HL-60 (cell line): ENCODE data around the gene NEK11.

Experiments used
- DNase-seq, 2 experiments: peaks; one replicate each; pipeline ENCODE4 v3.0.0-alpha.2; 2010 to 2020; ENCODE audit warnings: low read depth in 1 of 2, low spot score in 1 of 2
- H3K27ac ChIP-seq: fragments of 250-450 bp; sonication (Bioruptor Pico); replicated peaks from 2 replicates; pipeline ENCODE4 v1.5.1; 2020; ENCODE audit warnings: mild to moderate bottlenecking, moderate library complexity
- H3K27me3 ChIP-seq: fragments of 250-450 bp; sonication (Bioruptor Pico); 2 replicates; pipeline ENCODE4 v1.5.1; 2021; ENCODE audit warnings: mild to moderate bottlenecking, moderate library complexity; ENCODE audit not compliant: insufficient read depth, poor library complexity, severe bottlenecking
- H3K4me3 ChIP-seq: replicated peaks from 2 replicates; pipeline ENCODE4 v1.5.1; 2011; ENCODE audit warnings: mild to moderate bottlenecking, control low read depth, low read length; ENCODE audit not compliant: insufficient read depth
- GABPA ChIP-seq: IDR thresholded peaks from 2 replicates; pipeline ENCODE4 v1.6.1; 2012; ENCODE audit warnings: low read depth
- POLR2AphosphoS5 ChIP-seq: IDR thresholded peaks from 2 replicates; pipeline ENCODE4 v1.6.1; 2012; ENCODE audit warnings: low read depth
- SPI1 ChIP-seq: IDR thresholded peaks from 2 replicates; pipeline ENCODE4 v1.6.1; 2012; ENCODE audit warnings: low read depth, mild to moderate bottlenecking, borderline replicate concordance
- TF ChIP-seq, protein P1 (sequence below): IDR thresholded peaks from 2 replicates; pipeline ENCODE4 v1.6.1; 2012; ENCODE audit warnings: low read depth; ENCODE audit not compliant: insufficient replicate concordance
- TF ChIP-seq, protein P2 (sequence below): IDR thresholded peaks from one replicate; pipeline ENCODE4 v1.5.1; 2011; ENCODE audit warnings: low read length, control low read depth, inconsistent platforms; ENCODE audit not compliant: insufficient read depth

The NEK11 gene

DNA sequence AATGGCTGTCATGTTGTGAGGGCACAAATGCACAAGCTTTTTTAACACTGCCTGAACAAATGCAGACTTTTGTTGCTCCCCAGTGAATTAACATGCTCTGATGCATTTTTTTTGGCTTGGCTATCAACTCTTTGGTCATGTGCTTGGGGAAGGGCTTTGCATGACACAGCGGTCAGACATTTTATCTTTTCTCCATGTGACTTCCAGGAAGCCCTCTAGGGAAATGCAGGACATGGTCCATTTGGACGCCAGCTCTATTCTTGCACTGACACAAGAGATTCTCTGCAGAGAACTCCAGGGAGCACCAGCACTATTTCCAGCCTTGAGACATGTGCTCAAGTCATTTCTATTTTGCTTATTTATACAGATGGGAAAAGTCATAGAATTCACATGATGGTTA, 46.2 kb downstream of the NEK11 start:
- no peak for TF ChIP-seq POLR2AphosphoS5
- TF ChIP-seq, protein P1, sequence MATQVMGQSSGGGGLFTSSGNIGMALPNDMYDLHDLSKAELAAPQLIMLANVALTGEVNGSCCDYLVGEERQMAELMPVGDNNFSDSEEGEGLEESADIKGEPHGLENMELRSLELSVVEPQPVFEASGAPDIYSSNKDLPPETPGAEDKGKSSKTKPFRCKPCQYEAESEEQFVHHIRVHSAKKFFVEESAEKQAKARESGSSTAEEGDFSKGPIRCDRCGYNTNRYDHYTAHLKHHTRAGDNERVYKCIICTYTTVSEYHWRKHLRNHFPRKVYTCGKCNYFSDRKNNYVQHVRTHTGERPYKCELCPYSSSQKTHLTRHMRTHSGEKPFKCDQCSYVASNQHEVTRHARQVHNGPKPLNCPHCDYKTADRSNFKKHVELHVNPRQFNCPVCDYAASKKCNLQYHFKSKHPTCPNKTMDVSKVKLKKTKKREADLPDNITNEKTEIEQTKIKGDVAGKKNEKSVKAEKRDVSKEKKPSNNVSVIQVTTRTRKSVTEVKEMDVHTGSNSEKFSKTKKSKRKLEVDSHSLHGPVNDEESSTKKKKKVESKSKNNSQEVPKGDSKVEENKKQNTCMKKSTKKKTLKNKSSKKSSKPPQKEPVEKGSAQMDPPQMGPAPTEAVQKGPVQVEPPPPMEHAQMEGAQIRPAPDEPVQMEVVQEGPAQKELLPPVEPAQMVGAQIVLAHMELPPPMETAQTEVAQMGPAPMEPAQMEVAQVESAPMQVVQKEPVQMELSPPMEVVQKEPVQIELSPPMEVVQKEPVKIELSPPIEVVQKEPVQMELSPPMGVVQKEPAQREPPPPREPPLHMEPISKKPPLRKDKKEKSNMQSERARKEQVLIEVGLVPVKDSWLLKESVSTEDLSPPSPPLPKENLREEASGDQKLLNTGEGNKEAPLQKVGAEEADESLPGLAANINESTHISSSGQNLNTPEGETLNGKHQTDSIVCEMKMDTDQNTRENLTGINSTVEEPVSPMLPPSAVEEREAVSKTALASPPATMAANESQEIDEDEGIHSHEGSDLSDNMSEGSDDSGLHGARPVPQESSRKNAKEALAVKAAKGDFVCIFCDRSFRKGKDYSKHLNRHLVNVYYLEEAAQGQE, result no peak
- TF ChIP-seq, protein P2, sequence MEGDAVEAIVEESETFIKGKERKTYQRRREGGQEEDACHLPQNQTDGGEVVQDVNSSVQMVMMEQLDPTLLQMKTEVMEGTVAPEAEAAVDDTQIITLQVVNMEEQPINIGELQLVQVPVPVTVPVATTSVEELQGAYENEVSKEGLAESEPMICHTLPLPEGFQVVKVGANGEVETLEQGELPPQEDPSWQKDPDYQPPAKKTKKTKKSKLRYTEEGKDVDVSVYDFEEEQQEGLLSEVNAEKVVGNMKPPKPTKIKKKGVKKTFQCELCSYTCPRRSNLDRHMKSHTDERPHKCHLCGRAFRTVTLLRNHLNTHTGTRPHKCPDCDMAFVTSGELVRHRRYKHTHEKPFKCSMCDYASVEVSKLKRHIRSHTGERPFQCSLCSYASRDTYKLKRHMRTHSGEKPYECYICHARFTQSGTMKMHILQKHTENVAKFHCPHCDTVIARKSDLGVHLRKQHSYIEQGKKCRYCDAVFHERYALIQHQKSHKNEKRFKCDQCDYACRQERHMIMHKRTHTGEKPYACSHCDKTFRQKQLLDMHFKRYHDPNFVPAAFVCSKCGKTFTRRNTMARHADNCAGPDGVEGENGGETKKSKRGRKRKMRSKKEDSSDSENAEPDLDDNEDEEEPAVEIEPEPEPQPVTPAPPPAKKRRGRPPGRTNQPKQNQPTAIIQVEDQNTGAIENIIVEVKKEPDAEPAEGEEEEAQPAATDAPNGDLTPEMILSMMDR, result no peak
- no peak for TF ChIP-seq SPI1
- TF ChIP-seq GABPA, result no peak
- Histone ChIP-seq H3K27ac (no peak overlapping the region), H3K27me3 (no peaks in the 10 kb centered on the region), H3K4me3 (no peak overlapping the region)
- no peak for DNase-seq

DNA sequence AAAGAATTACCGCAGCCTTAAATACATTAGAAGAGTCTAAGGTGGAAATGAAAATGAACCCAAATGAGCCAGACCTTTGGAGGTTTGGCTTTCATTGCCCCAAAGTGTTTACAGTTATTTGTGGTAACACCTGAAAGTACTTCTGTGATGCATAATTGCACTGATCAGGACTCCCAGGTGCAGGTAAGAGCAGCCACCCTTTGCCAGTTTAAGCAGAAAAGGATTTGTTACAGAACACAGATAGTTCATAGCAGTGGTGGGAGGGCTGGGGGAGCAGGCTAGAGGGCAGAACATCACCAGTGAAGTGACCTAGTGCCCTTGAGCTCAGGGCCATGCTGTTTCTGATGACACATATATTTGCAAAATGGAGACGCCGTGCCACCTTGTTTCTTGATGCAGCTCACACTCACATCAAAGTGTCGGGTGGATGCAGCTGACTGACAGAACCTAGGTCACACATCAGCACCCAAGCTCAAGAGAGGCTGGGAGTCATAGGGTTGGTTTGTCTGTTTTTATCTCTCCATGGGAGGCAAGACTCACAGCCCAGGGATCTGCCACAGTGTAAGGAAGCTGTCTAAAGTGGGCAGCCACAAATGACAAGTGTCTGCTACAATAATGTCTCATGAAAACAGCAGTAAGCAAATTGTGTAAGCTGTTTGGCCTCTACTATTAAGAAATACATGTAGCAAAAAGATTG, 49.1 kb downstream of the NEK11 start:
- Histone ChIP-seq H3K27ac (no peak overlapping the region), H3K4me3 (no peak overlapping the region), H3K27me3 (no peaks in the 10 kb centered on the region)
- no peak for DNase-seq
- TF ChIP-seq POLR2AphosphoS5, result no peak
- no peak for TF ChIP-seq SPI1
- TF ChIP-seq, protein P2, result no peak
- TF ChIP-seq, protein P1, result no peak
- TF ChIP-seq GABPA, result no peak

DNA sequence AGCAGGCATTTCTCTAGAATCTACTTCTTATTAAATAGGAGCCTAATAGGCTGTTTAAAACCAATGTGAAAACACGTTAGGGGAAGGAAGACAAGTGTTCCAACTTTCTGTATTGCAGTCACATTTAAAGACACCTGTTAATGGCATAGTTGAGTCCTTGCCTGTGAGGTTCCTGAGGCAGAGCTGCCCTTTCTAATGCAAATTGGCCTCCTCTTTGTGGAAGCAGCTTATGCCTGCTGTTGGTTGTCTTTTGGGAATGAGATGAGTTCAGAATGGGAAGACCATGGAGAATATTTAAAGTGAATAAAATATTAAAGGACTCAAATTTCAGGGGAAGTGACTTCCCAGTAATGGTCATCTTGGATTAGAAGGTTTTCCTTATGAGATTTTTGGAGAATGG, 51.2 kb downstream of the NEK11 start:
- no peak for DNase-seq

More for the DNA sequence above, 51.2 kb downstream of the NEK11 start:
- TF ChIP-seq, protein P1, result no peak
- TF ChIP-seq SPI1 (no peak), POLR2AphosphoS5 (no peak), GABPA (no peak)
- TF ChIP-seq, protein P2, result no peak
- H3K27me3 ChIP-seq, result no peaks in the 10 kb centered on the region
- H3K27ac ChIP-seq, result no peak overlapping the region
- H3K4me3 ChIP-seq, result no peak overlapping the region
